ENCODE measurements around the gene KCTD18. TPM values are rescaled to one million over a fixed set of nuclear protein-coding genes. Genes with fewer than 3 reads are reported as not detected.

Gene KCTD18
- total RNA-seq, 1 donor from 2014 or later: 17.6 TPM

DNA sequence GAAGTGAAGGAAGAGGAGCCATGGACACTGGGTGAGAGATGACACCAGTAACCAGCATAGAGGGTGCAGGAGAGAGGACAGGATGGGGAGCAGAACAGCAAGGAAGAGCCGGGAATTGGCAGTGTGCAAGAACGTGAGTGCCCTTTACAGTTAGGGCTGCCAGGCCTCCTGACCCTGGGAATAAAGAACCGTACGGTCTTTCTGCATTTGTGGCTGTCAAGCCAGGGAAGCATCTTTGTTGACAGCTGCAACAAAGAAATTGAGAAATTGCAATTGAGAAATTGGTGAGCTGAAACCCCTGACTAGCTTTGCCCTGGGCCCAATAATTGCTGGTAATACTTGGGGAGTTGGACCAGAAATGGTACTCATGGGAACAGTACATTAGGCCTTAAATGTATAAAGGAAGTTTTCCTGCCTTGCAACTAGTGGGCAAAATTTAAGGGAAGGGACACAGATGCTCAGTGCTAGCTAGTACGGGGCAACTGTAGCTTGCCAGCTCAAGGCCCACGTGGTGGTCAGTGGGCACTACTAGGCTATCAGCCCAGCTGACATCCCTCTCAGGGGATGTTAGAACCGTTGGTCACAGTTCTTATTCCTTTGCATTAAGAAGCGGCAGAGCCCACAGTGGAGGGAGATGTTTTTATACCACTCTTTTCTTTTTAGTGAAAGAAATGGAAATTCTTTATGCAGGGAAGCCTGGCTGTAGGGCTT is 56.6 kb downstream of the KCTD18 start:
- Mint-ChIP-seq H3K4me1 (ENCODE audit: low read depth) (peaks cover 16% of the 10 kb centered on the region), H3K9me3 (ENCODE audit: low read depth) (no peaks in the 10 kb centered on the region), H3K27ac (ENCODE audit: unreplicated experiment) (peak overlapping the region; percentile 55), H3K27me3 (ENCODE audit: low read depth) (no peaks in the 10 kb centered on the region), H3K4me3 (ENCODE audit: unreplicated experiment) (no peak overlapping the region), H3K36me3 (ENCODE audit: low read depth) (peaks cover 14% of the 10 kb centered on the region)
- DNase-seq (ENCODE audit: low spot score): no peak
- TF ChIP-seq, protein P1, sequence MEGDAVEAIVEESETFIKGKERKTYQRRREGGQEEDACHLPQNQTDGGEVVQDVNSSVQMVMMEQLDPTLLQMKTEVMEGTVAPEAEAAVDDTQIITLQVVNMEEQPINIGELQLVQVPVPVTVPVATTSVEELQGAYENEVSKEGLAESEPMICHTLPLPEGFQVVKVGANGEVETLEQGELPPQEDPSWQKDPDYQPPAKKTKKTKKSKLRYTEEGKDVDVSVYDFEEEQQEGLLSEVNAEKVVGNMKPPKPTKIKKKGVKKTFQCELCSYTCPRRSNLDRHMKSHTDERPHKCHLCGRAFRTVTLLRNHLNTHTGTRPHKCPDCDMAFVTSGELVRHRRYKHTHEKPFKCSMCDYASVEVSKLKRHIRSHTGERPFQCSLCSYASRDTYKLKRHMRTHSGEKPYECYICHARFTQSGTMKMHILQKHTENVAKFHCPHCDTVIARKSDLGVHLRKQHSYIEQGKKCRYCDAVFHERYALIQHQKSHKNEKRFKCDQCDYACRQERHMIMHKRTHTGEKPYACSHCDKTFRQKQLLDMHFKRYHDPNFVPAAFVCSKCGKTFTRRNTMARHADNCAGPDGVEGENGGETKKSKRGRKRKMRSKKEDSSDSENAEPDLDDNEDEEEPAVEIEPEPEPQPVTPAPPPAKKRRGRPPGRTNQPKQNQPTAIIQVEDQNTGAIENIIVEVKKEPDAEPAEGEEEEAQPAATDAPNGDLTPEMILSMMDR (IDR thresholded peaks at IDR 0.05): no peak

DNA sequence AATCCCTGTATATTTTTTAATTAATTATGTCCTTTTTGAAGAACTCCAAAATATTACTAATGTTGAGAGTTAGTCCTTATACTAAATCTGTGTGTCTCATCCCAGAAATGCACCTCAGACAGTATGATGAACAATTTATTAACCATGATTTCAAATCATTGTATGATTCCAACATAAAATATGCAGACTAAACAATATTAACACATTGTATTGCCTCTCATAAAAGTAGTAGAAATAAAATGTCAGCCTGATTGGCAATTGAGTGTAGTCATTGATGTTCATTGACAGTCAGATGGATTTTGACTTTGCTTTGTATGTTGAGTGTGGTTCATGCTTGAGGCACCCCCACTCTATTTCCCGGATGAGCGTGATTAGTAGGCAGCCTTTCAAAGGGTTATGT is 57.5 kb downstream of the KCTD18 start:
- H3K9me3 Mint-ChIP-seq (ENCODE audit: low read depth): no peaks in the 10 kb centered on the region
- TF ChIP-seq, protein P1 (IDR thresholded peaks at IDR 0.05): no peak
- no peak for DNase-seq (ENCODE audit: low spot score)
- no peaks in the 10 kb centered on the region for H3K27me3 Mint-ChIP-seq (ENCODE audit: low read depth)
- peaks cover 16% of the 10 kb centered on the region for H3K4me1 Mint-ChIP-seq (ENCODE audit: low read depth)
- peaks cover 15% of the 10 kb centered on the region for H3K36me3 Mint-ChIP-seq (ENCODE audit: low read depth)
- H3K27ac Mint-ChIP-seq (ENCODE audit: unreplicated experiment): no peak overlapping the region
- no peak overlapping the region for H3K4me3 Mint-ChIP-seq (ENCODE audit: unreplicated experiment)

DNA sequence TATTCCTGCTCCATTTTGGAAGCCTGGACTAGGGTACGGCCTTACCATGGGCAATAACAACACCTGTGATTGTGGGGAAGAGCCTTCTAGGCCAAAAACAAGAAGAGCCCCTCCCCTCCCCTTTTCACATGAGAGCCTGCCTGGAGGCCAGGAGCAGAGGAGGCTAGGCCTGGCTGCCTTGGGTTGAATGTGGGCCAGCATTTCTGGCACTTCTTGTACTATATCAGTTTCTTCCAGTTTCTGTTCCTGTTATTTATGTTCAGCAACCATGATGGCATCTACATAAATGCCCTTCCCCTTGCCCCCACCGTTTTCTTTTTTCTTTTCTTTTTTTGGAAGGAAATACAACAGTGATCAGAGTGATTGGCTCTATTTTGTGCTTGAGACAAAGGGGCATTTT is 58.4 kb downstream of the KCTD18 start:
- Mint-ChIP-seq H3K4me1 (ENCODE audit: low read depth) (peaks cover 13% of the 10 kb centered on the region), H3K9me3 (ENCODE audit: low read depth) (no peaks in the 10 kb centered on the region), H3K36me3 (ENCODE audit: low read depth) (peaks cover 17% of the 10 kb centered on the region), H3K4me3 (ENCODE audit: unreplicated experiment) (no peak overlapping the region), H3K27me3 (ENCODE audit: low read depth) (no peaks in the 10 kb centered on the region), H3K27ac (ENCODE audit: unreplicated experiment) (no peak overlapping the region)
- DNase-seq (ENCODE audit: low spot score): no peak
- TF ChIP-seq, protein P1 (IDR thresholded peaks at IDR 0.05): no peak

DNA sequence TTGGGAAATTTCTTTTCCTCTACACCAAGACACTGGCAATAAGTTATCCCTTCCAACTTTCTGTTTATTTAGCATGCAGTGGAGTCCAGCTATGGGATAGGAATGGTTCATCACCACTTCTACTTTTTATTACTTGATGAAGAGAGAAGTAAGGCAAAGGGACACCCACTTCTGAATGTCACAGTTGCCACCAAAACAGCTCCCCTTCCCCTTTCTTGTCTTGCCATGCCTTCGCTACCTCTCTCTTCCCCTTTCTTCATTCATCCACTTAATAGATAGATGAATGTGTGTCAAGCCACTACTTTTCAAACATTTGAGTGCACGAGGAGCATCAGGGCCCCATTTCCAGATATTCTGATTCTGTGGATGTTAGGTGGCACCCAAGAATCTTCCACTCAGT is 59.6 kb downstream of the KCTD18 start:
- Mint-ChIP-seq H3K36me3 (ENCODE audit: low read depth) (peaks cover 19% of the 10 kb centered on the region), H3K27me3 (ENCODE audit: low read depth) (no peaks in the 10 kb centered on the region), H3K4me1 (ENCODE audit: low read depth) (peaks cover 6% of the 10 kb centered on the region), H3K4me3 (ENCODE audit: unreplicated experiment) (no peak overlapping the region), H3K9me3 (ENCODE audit: low read depth) (no peaks in the 10 kb centered on the region), H3K27ac (ENCODE audit: unreplicated experiment) (no peak overlapping the region)
- TF ChIP-seq, protein P1 (IDR thresholded peaks at IDR 0.05): no peak
- DNase-seq (ENCODE audit: low spot score): no peak

DNA sequence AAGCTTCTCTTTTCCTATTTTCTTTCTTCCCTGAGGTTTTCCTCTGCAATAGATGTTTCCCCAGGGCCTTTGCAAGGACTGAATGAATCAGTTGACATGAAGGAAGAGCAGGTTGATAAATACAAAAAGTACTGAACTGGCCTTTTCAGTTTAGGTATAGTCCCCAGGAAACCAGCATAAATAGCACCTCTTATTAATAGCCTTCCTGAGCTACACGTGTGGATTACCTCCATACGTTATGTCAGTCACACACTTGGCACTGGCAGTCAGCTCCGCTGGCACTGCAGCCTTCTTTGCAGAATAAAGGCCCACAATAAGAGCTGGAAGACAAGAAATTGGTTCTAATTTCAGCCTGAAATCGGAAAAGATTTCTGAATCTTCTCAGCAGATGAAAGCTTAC is 60.7 kb downstream of the KCTD18 start:
- H3K4me3 Mint-ChIP-seq (ENCODE audit: unreplicated experiment): no peak overlapping the region

More for the DNA sequence above, 60.7 kb downstream of the KCTD18 start:
- Mint-ChIP-seq H3K27ac (ENCODE audit: unreplicated experiment) (no peak overlapping the region), H3K4me1 (ENCODE audit: low read depth) (peaks cover 2% of the 10 kb centered on the region), H3K9me3 (ENCODE audit: low read depth) (no peaks in the 10 kb centered on the region), H3K27me3 (ENCODE audit: low read depth) (no peaks in the 10 kb centered on the region), H3K36me3 (ENCODE audit: low read depth) (peaks cover 23% of the 10 kb centered on the region)
- DNase-seq (ENCODE audit: low spot score): no peak
- TF ChIP-seq, protein P1 (IDR thresholded peaks at IDR 0.05): no peak
